HL-60 (cell line): ENCODE results near the gene SSR2.

Experiments used
- CTCF ChIP-seq: IDR thresholded peaks from one replicate; pipeline ENCODE4 v1.5.1; 2011; ENCODE audit warnings: low read length, control low read depth, inconsistent platforms; ENCODE audit not compliant: insufficient read depth
- GABPA ChIP-seq: IDR thresholded peaks from 2 replicates; pipeline ENCODE4 v1.6.1; 2012; ENCODE audit warnings: low read depth
- POLR2AphosphoS5 ChIP-seq: IDR thresholded peaks from 2 replicates; pipeline ENCODE4 v1.6.1; 2012; ENCODE audit warnings: low read depth
- REST ChIP-seq: IDR thresholded peaks from 2 replicates; pipeline ENCODE4 v1.6.1; 2012; ENCODE audit warnings: low read depth; ENCODE audit not compliant: insufficient replicate concordance
- SPI1 ChIP-seq: IDR thresholded peaks from 2 replicates; pipeline ENCODE4 v1.6.1; 2012; ENCODE audit warnings: low read depth, mild to moderate bottlenecking, borderline replicate concordance

GRCh38 chr1:156064615-156065014 is 43.9 kb upstream of the SSR2 start:
- no peak for TF ChIP-seq CTCF
- no peak for TF ChIP-seq REST
- TF ChIP-seq POLR2AphosphoS5: no peak
- no peak for TF ChIP-seq SPI1
- no peak for TF ChIP-seq GABPA
